ENCODE data around the gene CHI3L1. TPM values are rescaled to one million over a fixed set of nuclear protein-coding genes. Genes with fewer than 3 reads are reported as not detected.

CHI3L1 gene
- total RNA-seq, 1 experiment from 2014 or later, result not detected

- TF ChIP-seq CTCF (IDR thresholded peaks at IDR 0.05 in 2 of 3, conservative IDR thresholded peaks at IDR 0.05 in 1 of 3; ENCODE audit: borderline replicate concordance in 1 of 3, insufficient read depth in 1 of 3, low read depth in 2 of 3, low read length in 2 of 3), result no peak
- no peak for TF ChIP-seq ZFX (IDR thresholded peaks at IDR 0.05)
- no peak for TF ChIP-seq CEBPB (IDR thresholded peaks at IDR 0.05; ENCODE audit: low read depth)
- no peak for TF ChIP-seq JUND (IDR thresholded peaks at IDR 0.05)
Measured at GRCh38 chr1:203206129-203206687, 19.7 kb upstream of the CHI3L1 start (continued).

- ChIA-PET RAD21 (ENCODE audit: low non-redundant PET in 1 of 2, low total read pairs in 2 of 2, uncharacterized antibody in 2 of 2, unreplicated experiment in 2 of 2) (no interaction called here), POLR2A (no interaction called here), CTCF (no interaction called here)
- BruUV-seq (replicated peaks), result no TSS peak
- Histone ChIP-seq H3K27me3 (ENCODE audit: insufficient read depth, low read length) (no peaks in the 10 kb centered on the region), H3K4me1 (ENCODE audit: control insufficient read depth in 1 of 2, insufficient read depth in 2 of 2, low read length in 2 of 2) (no peaks in the 10 kb centered on the region), H3K36me3 (ENCODE audit: control insufficient read depth in 1 of 2, insufficient read depth in 2 of 2, low read length in 2 of 2) (no peaks in the 10 kb centered on the region), H3K9me2 (ENCODE audit: insufficient read depth) (no peaks in the 10 kb centered on the region), H3K4me3 (replicated peaks in 1 of 2; ENCODE audit: low read depth in 1 of 2, low read length in 2 of 2) (no peak overlapping the region), H2AFZ (ENCODE audit: low read depth, low read length, poor library complexity, severe bottlenecking) (no peak overlapping the region), H3K79me2 (ENCODE audit: insufficient read depth, low read length) (no peaks in the 10 kb centered on the region), H3K9ac (ENCODE audit: low read length) (no peak overlapping the region), H3K9me3 (ENCODE audit: control insufficient read depth in 1 of 2, insufficient read depth in 1 of 2, low read depth in 1 of 2, low read length in 2 of 2) (no peaks in the 10 kb centered on the region), H3K27ac (ENCODE audit: low read depth, low read length) (no peak overlapping the region), H4K20me1 (ENCODE audit: insufficient read depth) (no peaks in the 10 kb centered on the region), H3K4me2 (ENCODE audit: low read length) (no peak overlapping the region)
- ATAC-seq (no peak), DNase-seq (ENCODE audit: low read depth, low spot score) (no peak)
- TF ChIP-seq SRF (IDR thresholded peaks at IDR 0.05; ENCODE audit: low read depth), result no peak
- TF ChIP-seq REST (IDR thresholded peaks at IDR 0.05; ENCODE audit: low read depth), result no peak
- TF ChIP-seq FOSL1 (IDR thresholded peaks at IDR 0.05; ENCODE audit: low read depth), result no peak
- TF ChIP-seq ELF1 (IDR thresholded peaks at IDR 0.05; ENCODE audit: borderline replicate concordance, low read depth), result no peak
- TF ChIP-seq CBX3 (IDR thresholded peaks at IDR 0.05; ENCODE audit: low read depth), result no peak
- TF ChIP-seq ZFX (IDR thresholded peaks at IDR 0.05), result no peak
- no peak for TF ChIP-seq CEBPB (IDR thresholded peaks at IDR 0.05; ENCODE audit: low read depth)
- intact Hi-C loops (cut with micrococcal nuclease), result no loop called here
Measured at GRCh38 chr1:203204756-203205155, 18.3 kb upstream of the CHI3L1 start.
